HG03575 (cell line): ENCODE data around the gene TMTC2.
"Not testable (repeated sequence)": the region's sequence is repeated elsewhere in the genome, so short reads cannot be mapped to it uniquely, and the experiment has no call there.

Experiments
- ATAC-seq: cut with Tn5 transposase; IDR thresholded peaks from one replicate; pipeline ENCODE4 v1.9.1; 2021; ENCODE audit not compliant: unreplicated experiment, insufficient number of reproducible peaks, low FRiP score; ENCODE audit errors: extremely low read depth

The TMTC2 gene

GRCh38 chr12:82765971-82766705 is 79.4 kb downstream of the TMTC2 start:
- ATAC-seq = no peak

GRCh38 chr12:82774666-82775065 is 88.0 kb downstream of the TMTC2 start:
- ATAC-seq = no peak

- no peak for ATAC-seq
These were observed 93.8 kb downstream of the TMTC2 start for GRCh38 chr12:82780517-82780916.

GRCh38 chr12:82781309-82781997 is 94.7 kb downstream of the TMTC2 start:
- ATAC-seq = no peak

- ATAC-seq = no peak
These were observed 96.7 kb downstream of the TMTC2 start for GRCh38 chr12:82783435-82783834.

GRCh38 chr12:82787016-82787415 is 100.3 kb downstream of the TMTC2 start:
- ATAC-seq = no peak

- ATAC-seq = no peak
These were observed 101.9 kb downstream of the TMTC2 start for GRCh38 chr12:82788594-82788993.

- no peak for ATAC-seq
These were observed 103.0 kb downstream of the TMTC2 start for GRCh38 chr12:82789674-82790073.

- no peak for ATAC-seq
These were observed 107.1 kb downstream of the TMTC2 start for GRCh38 chr12:82793751-82794281.

GRCh38 chr12:82797480-82797879 is 110.8 kb downstream of the TMTC2 start:
- no peak for ATAC-seq

GRCh38 chr12:82800185-82800584 is 113.5 kb downstream of the TMTC2 start:
- ATAC-seq = no peak

GRCh38 chr12:82801951-82802610 is 115.4 kb downstream of the TMTC2 start:
- ATAC-seq = no peak

- ATAC-seq = no peak
These were observed 116.5 kb downstream of the TMTC2 start for GRCh38 chr12:82803201-82803600.

GRCh38 chr12:82804601-82805000 is 117.9 kb downstream of the TMTC2 start:
- no peak for ATAC-seq

- not testable (repeated sequence) for ATAC-seq
These were observed 118.3 kb downstream of the TMTC2 start for GRCh38 chr12:82805004-82805403.

- ATAC-seq = no peak
These were observed 119.2 kb downstream of the TMTC2 start for GRCh38 chr12:82805812-82806497.

GRCh38 chr12:82807132-82807737 is 120.5 kb downstream of the TMTC2 start:
- ATAC-seq = no peak

GRCh38 chr12:82810568-82810967 is 123.9 kb downstream of the TMTC2 start:
- ATAC-seq = no peak

GRCh38 chr12:82817368-82817767 is 130.7 kb downstream of the TMTC2 start:
- no peak for ATAC-seq
